Breast epithelium (tissue), 4 donors: ENCODE results near the gene SLC9A3. TPM values are rescaled to one million over a fixed set of nuclear protein-coding genes. Genes with fewer than 3 reads are reported as not detected.

ENCODE experiments used
- DNase-seq, 2 donors: peaks; one replicate each; pipeline ENCODE4 v3.0.0-alpha.2; 2019; ENCODE audit warnings: low spot score in 2 of 2
- H3K27ac ChIP-seq, 2 donors: fragments of 200-600 bp; sonication (generic) in 1 of 2; one replicate each; pipeline ENCODE4 v1.5.1; 2016 to 2019; ENCODE audit warnings: mild to moderate bottlenecking in 1 of 2
- H3K27me3 ChIP-seq, 2 donors: fragments of 200-600 bp; sonication (generic) in 1 of 2; one replicate each; pipeline versions ENCODE4 v1.5.1 to v1.6.0; 2017 to 2019; ENCODE audit warnings: control low read depth in 1 of 2, mild to moderate bottlenecking in 1 of 2
- H3K36me3 ChIP-seq: fragments of 200-600 bp; one replicate; pipeline ENCODE4 v1.5.1; 2019
- H3K4me1 ChIP-seq, 2 donors: fragments of 200-600 bp; sonication (generic); one replicate each; pipeline ENCODE4 v1.5.1; 2016 to 2019; ENCODE audit warnings: control low read depth in 1 of 2
- H3K4me3 ChIP-seq, 3 donors: fragments of 200-600 bp; sonication (generic); 1 replicate in 2 of 3; 2 replicates in 1 of 3; pipeline ENCODE4 v1.5.1; 2016 to 2019; ENCODE audit warnings: mild to moderate bottlenecking in 3 of 3, moderate library complexity in 2 of 3
- H3K9me3 ChIP-seq, 2 donors: fragments of 200-600 bp; sonication (generic) in 1 of 2; one replicate each; pipeline ENCODE4 v1.5.1; 2016 to 2019; ENCODE audit warnings: control low read depth in 1 of 2
- CTCF ChIP-seq, 3 donors: fragments of 450-650 bp; IDR thresholded peaks; one replicate each; pipeline ENCODE4 v1.5.1; 2016 to 2017; ENCODE audit warnings: antibody characterized with exemption in 3 of 3, mild to moderate bottlenecking in 3 of 3, moderate library complexity in 3 of 3
- POLR2A ChIP-seq: fragments of 450-650 bp; IDR thresholded peaks from one replicate; pipeline ENCODE4 v1.6.1; 2016; ENCODE audit warnings: antibody characterized with exemption, mild to moderate bottlenecking, moderate library complexity
- POLR2AphosphoS5 ChIP-seq, 3 donors: sonication (generic); formaldehyde crosslinking; IDR thresholded peaks; one replicate each; pipeline ENCODE4 v1.6.1; 2017; ENCODE audit warnings: antibody characterized with exemption in 3 of 3
- intact Hi-C: fragments of 100-400 bp; cut with DNase I; formaldehyde crosslinking; loops from one replicate; pipeline ENCODE4 v1.15.1; 2023; ENCODE audit warnings: low total_unique reads
- total RNA-seq, 3 donors: library from RNA; depleted of rRNA; stranded (reverse); fragments of >200 nt; gene quantifications; one replicate each; pipeline ENCODE4 v1.1.0, GENCODE V29; 2016

Gene SLC9A3
- total RNA-seq, 3 donors from 2014 or later, result 1.1 to 5.6 (median 2.3) TPM

- DNase-seq, result no peak
- Histone ChIP-seq H3K27me3 (peaks cover 4 to 75% of the 10 kb centered on the region in 2 donors), H3K36me3 (no peaks in the 10 kb centered on the region), H3K4me1 (no peaks in the 10 kb centered on the region), H3K9me3 (no peaks in the 10 kb centered on the region), H3K27ac (no peak overlapping the region), H3K4me3 (peak overlapping the region in 1 of 3 donors; percentile 58)
- TF ChIP-seq POLR2A (no peak), POLR2AphosphoS5 (IDR thresholded peaks at IDR 0.05) (no peak), CTCF (IDR thresholded peaks at IDR 0.05) (no peak)
- intact Hi-C loops, result no loop called here
Measured at GRCh38 chr5:502325-503079, 21.7 kb downstream of the SLC9A3 start.

- intact Hi-C loops, result no loop called here
- Histone ChIP-seq H3K27me3 (peaks cover 4 to 80% of the 10 kb centered on the region in 2 donors), H3K4me1 (no peaks in the 10 kb centered on the region)
Measured at GRCh38 chr5:501831-502184, 22.4 kb downstream of the SLC9A3 start.

GRCh38 chr5:501105-501830, 23.0 kb downstream of the SLC9A3 start:
- Histone ChIP-seq H3K36me3 (no peaks in the 10 kb centered on the region), H3K27me3 (peaks cover 4 to 79% of the 10 kb centered on the region in 2 donors), H3K4me3 (peak overlapping the region in 2 of 3 donors; percentile 30 to 58), H3K4me1 (no peaks in the 10 kb centered on the region), H3K9me3 (no peaks in the 10 kb centered on the region), H3K27ac (no peak overlapping the region)
- DNase-seq, result no peak
- intact Hi-C loops, result no loop called here
- TF ChIP-seq CTCF (IDR thresholded peaks at IDR 0.05) (no peak), POLR2A (no peak), POLR2AphosphoS5 (IDR thresholded peaks at IDR 0.05) (no peak)

More at GRCh38 chr5:501831-502184, 22.4 kb downstream of the SLC9A3 start:
- Histone ChIP-seq H3K4me3 (peak overlapping the region in 2 of 3 donors; percentile 30 to 58), H3K27ac (no peak overlapping the region), H3K36me3 (no peaks in the 10 kb centered on the region), H3K9me3 (no peaks in the 10 kb centered on the region)
- no peak for TF ChIP-seq POLR2A
- TF ChIP-seq CTCF (IDR thresholded peaks at IDR 0.05), result no peak
- no peak for TF ChIP-seq POLR2AphosphoS5 (IDR thresholded peaks at IDR 0.05)
- DNase-seq, result no peak

GRCh38 chr5:500491-500890, 23.8 kb downstream of the SLC9A3 start:
- no peak for TF ChIP-seq POLR2A
- no peak for DNase-seq
- no peaks in the 10 kb centered on the region for H3K36me3 ChIP-seq
- H3K9me3 ChIP-seq, result no peaks in the 10 kb centered on the region
- H3K27ac ChIP-seq, result no peak overlapping the region
- intact Hi-C loops, result no loop called here
- H3K4me3 ChIP-seq, result no peak overlapping the region
- no peaks in the 10 kb centered on the region for H3K4me1 ChIP-seq
- H3K27me3 ChIP-seq, result peaks cover 4 to 76% of the 10 kb centered on the region in 2 donors

GRCh38 chr5:499233-500209, 24.7 kb downstream of the SLC9A3 start:
- no peaks in the 10 kb centered on the region for H3K9me3 ChIP-seq
- H3K36me3 ChIP-seq, result no peaks in the 10 kb centered on the region
- TF ChIP-seq POLR2AphosphoS5 (IDR thresholded peaks at IDR 0.05) (no peak), POLR2A (no peak), CTCF (IDR thresholded peaks at IDR 0.05) (no peak)
- no peak overlapping the region for H3K4me3 ChIP-seq
- intact Hi-C loops, result no loop called here
- no peak for DNase-seq
- no peaks in the 10 kb centered on the region for H3K4me1 ChIP-seq
- H3K27ac ChIP-seq, result no peak overlapping the region
- H3K27me3 ChIP-seq, result peaks cover 4 to 77% of the 10 kb centered on the region in 2 donors
